Coronary artery (tissue), 2 donors: ENCODE measurements around the gene PDE6H.

Experiments used
- DNase-seq: peaks from one replicate; pipeline ENCODE4 v3.0.0-alpha.2; 2017; ENCODE audit warnings: low spot score
- H3K27ac ChIP-seq, 2 donors: fragments of 200-600 bp; sonication (generic); one replicate each; pipeline ENCODE4 v1.5.1; 2016 to 2019
- H3K4me3 ChIP-seq: fragments of 200-600 bp; sonication (generic); 2 replicates; pipeline ENCODE4 v1.5.1; 2016; ENCODE audit warnings: mild to moderate bottlenecking, moderate library complexity
- CTCF ChIP-seq: fragments of 200-600 bp; sonication (generic); IDR thresholded peaks from one replicate; pipeline ENCODE4 v1.5.1; 2019; ENCODE audit warnings: antibody characterized with exemption

The PDE6H gene

GRCh38 chr12:14995583-14996425 is 23.0 kb downstream of the PDE6H start:
- Histone ChIP-seq H3K4me3 (no peak overlapping the region), H3K27ac (peak overlapping the region in 1 of 2 donors; percentile 5)
- DNase-seq, result no peak
- TF ChIP-seq CTCF, result peak; percentile 44

- DNase-seq, result no peak
- H3K4me3 ChIP-seq, result no peak overlapping the region
- no peak overlapping the region for H3K27ac ChIP-seq
- TF ChIP-seq CTCF, result no peak
Observed at GRCh38 chr12:14997998-14998397, 25.2 kb downstream of the PDE6H start.

- Histone ChIP-seq H3K27ac (no peak overlapping the region), H3K4me3 (no peak overlapping the region)
- no peak for TF ChIP-seq CTCF
- DNase-seq, result no peak
Observed at GRCh38 chr12:14999021-14999694, 26.3 kb downstream of the PDE6H start.

- TF ChIP-seq CTCF, result no peak
- Histone ChIP-seq H3K4me3 (no peak overlapping the region), H3K27ac (no peak overlapping the region)
- DNase-seq, result no peak
Observed at GRCh38 chr12:14999695-15000365, 27.0 kb downstream of the PDE6H start.

- DNase-seq, result no peak
- no peak for TF ChIP-seq CTCF
- H3K27ac ChIP-seq, result no peak overlapping the region
- H3K4me3 ChIP-seq, result no peak overlapping the region
Observed at GRCh38 chr12:15000575-15000974, 27.7 kb downstream of the PDE6H start.

- Histone ChIP-seq H3K27ac (no peak overlapping the region), H3K4me3 (no peak overlapping the region)
- no peak for TF ChIP-seq CTCF
- no peak for DNase-seq
Observed at GRCh38 chr12:15001733-15002382, 29.0 kb downstream of the PDE6H start.
